SK-N-SH treated with all-trans-retinoic acid at 6 μM for 48 hours (cell line): ENCODE results near the gene SDK1.

Source experiments
- ATAC-seq: fragments of 200-7000 bp; cut with Tn5 transposase; 3 replicates; pipeline ENCODE4 v1.9.1; 2020; ENCODE audit warnings: mild to moderate bottlenecking, moderate library complexity
- BACH2 ChIP-seq: fragments of 250-450 bp; sonication (Bioruptor Pico); IDR thresholded peaks from 2 replicates; pipeline ENCODE4 v1.9.0; 2021; ENCODE audit warnings: mild to moderate bottlenecking, borderline replicate concordance
- CREB5 ChIP-seq: fragments of 250-450 bp; sonication (Bioruptor Pico); IDR thresholded peaks from 2 replicates; pipeline ENCODE4 v1.5.1; 2020; ENCODE audit warnings: low read depth, mild to moderate bottlenecking, moderate library complexity
- CSDC2 ChIP-seq: fragments of 250-450 bp; sonication (Bioruptor Pico); IDR thresholded peaks from 2 replicates; pipeline ENCODE4 v1.5.0; 2020; ENCODE audit warnings: mild to moderate bottlenecking, moderate library complexity
- CSRNP3 ChIP-seq: fragments of 250-450 bp; sonication (Bioruptor Pico); IDR thresholded peaks from 2 replicates; pipeline ENCODE4 v1.5.1; 2021; ENCODE audit warnings: mild to moderate bottlenecking, moderate library complexity
- ESRRG ChIP-seq: fragments of 250-450 bp; sonication (Bioruptor Pico); IDR thresholded peaks from 2 replicates; pipeline ENCODE4 v1.6.1; 2021; ENCODE audit warnings: mild to moderate bottlenecking
- GLIS3 ChIP-seq: fragments of 250-450 bp; sonication (Bioruptor Pico); IDR thresholded peaks from 2 replicates; pipeline ENCODE4 v1.5.0; 2020; ENCODE audit warnings: mild to moderate bottlenecking, moderate library complexity
- ISL1 ChIP-seq: fragments of 250-450 bp; sonication (Bioruptor Pico); IDR thresholded peaks from 2 replicates; pipeline ENCODE4 v2.1.2; 2022; ENCODE audit warnings: mild to moderate bottlenecking, moderate library complexity
- PATZ1 ChIP-seq: fragments of 250-450 bp; sonication (Bioruptor Pico); IDR thresholded peaks from 2 replicates; pipeline ENCODE4 v1.8.0; 2020; ENCODE audit warnings: mild to moderate bottlenecking, moderate library complexity, borderline replicate concordance
- PPARA ChIP-seq: fragments of 250-450 bp; sonication (Bioruptor Pico); IDR thresholded peaks from 2 replicates; pipeline ENCODE4 v1.5.0; 2020; ENCODE audit warnings: mild to moderate bottlenecking, borderline replicate concordance
- RARB ChIP-seq: fragments of 250-450 bp; sonication (Bioruptor Pico); IDR thresholded peaks from 2 replicates; pipeline ENCODE4 v1.8.0; 2021; ENCODE audit warnings: mild to moderate bottlenecking, moderate library complexity
- SNAI2 ChIP-seq: fragments of 250-450 bp; sonication (Bioruptor Pico); IDR thresholded peaks from 2 replicates; pipeline ENCODE4 v1.5.0; 2020; ENCODE audit warnings: mild to moderate bottlenecking, moderate library complexity
- TCF4 ChIP-seq: fragments of 250-450 bp; sonication (Bioruptor Pico); IDR thresholded peaks from 2 replicates; pipeline ENCODE4 v1.8.0; 2021; ENCODE audit warnings: mild to moderate bottlenecking, moderate library complexity, borderline replicate concordance
- TOX ChIP-seq: fragments of 250-450 bp; sonication (Bioruptor Pico); IDR thresholded peaks from 2 replicates; pipeline ENCODE4 v1.8.0; 2021; ENCODE audit warnings: mild to moderate bottlenecking, moderate library complexity, borderline replicate concordance
- ZC3H10 ChIP-seq: fragments of 250-450 bp; sonication (Bioruptor Pico); IDR thresholded peaks from 2 replicates; pipeline ENCODE4 v1.5.1; 2021; ENCODE audit warnings: mild to moderate bottlenecking, moderate library complexity
- ZFP3 ChIP-seq: fragments of 250-450 bp; sonication (Bioruptor Pico); IDR thresholded peaks from 2 replicates; pipeline ENCODE4 v1.5.0; 2020; ENCODE audit warnings: mild to moderate bottlenecking, moderate library complexity
- ZFP30 ChIP-seq: fragments of 450-650 bp; formaldehyde crosslinking; IDR thresholded peaks from 2 replicates; pipeline ENCODE4 v1.5.0; 2022; ENCODE audit warnings: mild to moderate bottlenecking, moderate library complexity
- ZNF565 ChIP-seq: fragments of 450-650 bp; formaldehyde crosslinking; conservative IDR thresholded peaks from 2 replicates; pipeline ENCODE4 v1.5.0; 2020; ENCODE audit warnings: low read depth, mild to moderate bottlenecking, moderate library complexity
- ZNF70 ChIP-seq: fragments of 450-650 bp; formaldehyde crosslinking; IDR thresholded peaks from 2 replicates; pipeline ENCODE4 v1.5.0; 2020; ENCODE audit warnings: mild to moderate bottlenecking, moderate library complexity
- ZNF8 ChIP-seq: fragments of 450-650 bp; formaldehyde crosslinking; IDR thresholded peaks from 2 replicates; pipeline ENCODE4 v1.5.0; 2020; ENCODE audit warnings: mild to moderate bottlenecking, moderate library complexity
- TF ChIP-seq, protein P1 (sequence below): fragments of 250-450 bp; sonication (Bioruptor Pico); IDR thresholded peaks from 2 replicates; pipeline ENCODE4 v1.8.0; 2021; ENCODE audit warnings: low read depth, mild to moderate bottlenecking, moderate library complexity, borderline replicate concordance
- TF ChIP-seq, protein P2 (sequence below): fragments of 250-450 bp; sonication (Bioruptor Pico); IDR thresholded peaks from 2 replicates; pipeline ENCODE4 v1.5.0; 2020; ENCODE audit warnings: mild to moderate bottlenecking, moderate library complexity

Gene SDK1

GRCh38 chr7:4013793-4014192 lies 712.7 kb downstream of the SDK1 start:
- no peak for TF ChIP-seq TCF4 (CRISPR knock-in tag)
- TF ChIP-seq PATZ1 (CRISPR knock-in tag), result no peak
- no peak for TF ChIP-seq RARB (CRISPR knock-in tag)
- TF ChIP-seq ISL1, result no peak
- no peak for TF ChIP-seq SNAI2
- TF ChIP-seq CSRNP3 (CRISPR knock-in tag), result no peak
- no peak for TF ChIP-seq TOX (CRISPR knock-in tag)
- TF ChIP-seq GLIS3 (CRISPR knock-in tag), result no peak
- no peak for TF ChIP-seq ZFP30 (CRISPR knock-in tag)
- TF ChIP-seq ESRRG (CRISPR knock-in tag), result no peak
- no peak for TF ChIP-seq PPARA (CRISPR knock-in tag)
- TF ChIP-seq BACH2 (CRISPR knock-in tag), result no peak
- TF ChIP-seq, protein P1, sequence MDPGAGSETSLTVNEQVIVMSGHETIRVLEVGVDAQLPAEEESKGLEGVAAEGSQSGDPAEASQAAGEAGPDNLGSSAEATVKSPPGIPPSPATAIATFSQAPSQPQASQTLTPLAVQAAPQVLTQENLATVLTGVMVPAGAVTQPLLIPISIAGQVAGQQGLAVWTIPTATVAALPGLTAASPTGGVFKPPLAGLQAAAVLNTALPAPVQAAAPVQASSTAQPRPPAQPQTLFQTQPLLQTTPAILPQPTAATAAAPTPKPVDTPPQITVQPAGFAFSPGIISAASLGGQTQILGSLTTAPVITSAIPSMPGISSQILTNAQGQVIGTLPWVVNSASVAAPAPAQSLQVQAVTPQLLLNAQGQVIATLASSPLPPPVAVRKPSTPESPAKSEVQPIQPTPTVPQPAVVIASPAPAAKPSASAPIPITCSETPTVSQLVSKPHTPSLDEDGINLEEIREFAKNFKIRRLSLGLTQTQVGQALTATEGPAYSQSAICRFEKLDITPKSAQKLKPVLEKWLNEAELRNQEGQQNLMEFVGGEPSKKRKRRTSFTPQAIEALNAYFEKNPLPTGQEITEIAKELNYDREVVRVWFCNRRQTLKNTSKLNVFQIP (CRISPR knock-in tag), result no peak
- no peak for TF ChIP-seq ZFP3
- no peak for TF ChIP-seq CSDC2 (CRISPR knock-in tag)
- TF ChIP-seq ZC3H10, result no peak
- no peak for TF ChIP-seq ZNF8 (CRISPR knock-in tag)
- no peak for TF ChIP-seq ZNF565 (CRISPR knock-in tag)
- no peak for TF ChIP-seq ZNF70 (CRISPR knock-in tag)
- TF ChIP-seq CREB5 (CRISPR knock-in tag), result no peak
- ATAC-seq, result no peak

GRCh38 chr7:4014346-4015050 lies 713.4 kb downstream of the SDK1 start:
- TF ChIP-seq, protein P1 (CRISPR knock-in tag), result no peak
- TF ChIP-seq PPARA (CRISPR knock-in tag) (no peak), TCF4 (CRISPR knock-in tag) (no peak), ESRRG (CRISPR knock-in tag) (no peak), ZNF565 (CRISPR knock-in tag) (no peak)
- ATAC-seq, result no peak

DNA sequence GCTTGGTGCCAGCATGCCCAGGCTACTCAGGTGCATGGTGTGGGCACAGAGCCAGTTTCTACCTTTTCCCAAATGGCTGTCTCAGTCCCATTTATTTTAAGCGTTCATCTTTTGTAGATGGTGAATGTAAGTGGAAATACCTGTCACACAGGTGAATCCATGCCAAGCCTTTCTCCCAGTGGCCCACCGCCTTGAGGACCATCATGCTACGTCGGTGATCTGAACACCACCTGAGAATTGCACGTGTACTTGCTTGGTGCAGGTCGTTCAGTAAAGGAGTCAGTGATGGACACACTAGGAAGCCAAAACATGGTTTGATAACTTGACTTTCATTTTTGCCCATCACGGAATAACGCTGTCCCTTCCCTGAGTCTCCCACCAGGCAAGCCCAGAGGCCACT lies 714.3 kb downstream of the SDK1 start:
- no peak for ATAC-seq
- TF ChIP-seq ISL1, result no peak
- no peak for TF ChIP-seq ZFP3
- no peak for TF ChIP-seq CSDC2 (CRISPR knock-in tag)
- no peak for TF ChIP-seq CSRNP3 (CRISPR knock-in tag)
- TF ChIP-seq CREB5 (CRISPR knock-in tag), result no peak
- TF ChIP-seq ZNF70 (CRISPR knock-in tag), result no peak
- TF ChIP-seq, protein P1 (CRISPR knock-in tag), result no peak
- TF ChIP-seq ZNF8 (CRISPR knock-in tag), result no peak
- TF ChIP-seq, protein P2, sequence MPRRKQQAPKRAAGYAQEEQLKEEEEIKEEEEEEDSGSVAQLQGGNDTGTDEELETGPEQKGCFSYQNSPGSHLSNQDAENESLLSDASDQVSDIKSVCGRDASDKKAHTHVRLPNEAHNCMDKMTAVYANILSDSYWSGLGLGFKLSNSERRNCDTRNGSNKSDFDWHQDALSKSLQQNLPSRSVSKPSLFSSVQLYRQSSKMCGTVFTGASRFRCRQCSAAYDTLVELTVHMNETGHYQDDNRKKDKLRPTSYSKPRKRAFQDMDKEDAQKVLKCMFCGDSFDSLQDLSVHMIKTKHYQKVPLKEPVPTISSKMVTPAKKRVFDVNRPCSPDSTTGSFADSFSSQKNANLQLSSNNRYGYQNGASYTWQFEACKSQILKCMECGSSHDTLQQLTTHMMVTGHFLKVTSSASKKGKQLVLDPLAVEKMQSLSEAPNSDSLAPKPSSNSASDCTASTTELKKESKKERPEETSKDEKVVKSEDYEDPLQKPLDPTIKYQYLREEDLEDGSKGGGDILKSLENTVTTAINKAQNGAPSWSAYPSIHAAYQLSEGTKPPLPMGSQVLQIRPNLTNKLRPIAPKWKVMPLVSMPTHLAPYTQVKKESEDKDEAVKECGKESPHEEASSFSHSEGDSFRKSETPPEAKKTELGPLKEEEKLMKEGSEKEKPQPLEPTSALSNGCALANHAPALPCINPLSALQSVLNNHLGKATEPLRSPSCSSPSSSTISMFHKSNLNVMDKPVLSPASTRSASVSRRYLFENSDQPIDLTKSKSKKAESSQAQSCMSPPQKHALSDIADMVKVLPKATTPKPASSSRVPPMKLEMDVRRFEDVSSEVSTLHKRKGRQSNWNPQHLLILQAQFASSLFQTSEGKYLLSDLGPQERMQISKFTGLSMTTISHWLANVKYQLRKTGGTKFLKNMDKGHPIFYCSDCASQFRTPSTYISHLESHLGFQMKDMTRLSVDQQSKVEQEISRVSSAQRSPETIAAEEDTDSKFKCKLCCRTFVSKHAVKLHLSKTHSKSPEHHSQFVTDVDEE (CRISPR knock-in tag), result no peak
